ENCODE data around the gene APCDD1. TPM values are rescaled to one million over a fixed set of nuclear protein-coding genes. Genes with fewer than 3 reads are reported as not detected.

APCDD1 gene
- total and polyA plus RNA-seq, 2 of the 13 experiments (the other 11 are each of a cell fraction or from before 2014, with no cell fraction given), result 2.1 to 8.6 TPM

GRCh38 chr18:10499230-10499629 lies 44.8 kb downstream of the APCDD1 start:
- CTCF ChIA-PET (ENCODE audit: low intra/inter-chr PET ratio, low total read pairs), result no interaction called here

More at GRCh38 chr18:10499230-10499629, 44.8 kb downstream of the APCDD1 start:
- TF ChIP-seq ATF6 (CRISPR knock-in tag; conservative IDR thresholded peaks at IDR 0.05) (no peak), MNT (IDR thresholded peaks at IDR 0.05) (no peak), ZNF639 (CRISPR knock-in tag; conservative IDR thresholded peaks at IDR 0.05) (no peak), SNAPC5 (CRISPR knock-in tag; IDR thresholded peaks at IDR 0.05; ENCODE audit: borderline replicate concordance) (no peak), ZKSCAN5 (CRISPR knock-in tag; IDR thresholded peaks at IDR 0.05) (no peak), JUNB (CRISPR knock-in tag; IDR thresholded peaks at IDR 0.05; ENCODE audit: borderline replicate concordance) (no peak)
- no TSS peak for BruUV-seq (replicated peaks)
- Histone ChIP-seq H4K20me1 (ENCODE audit: insufficient read depth, low read length) (no peaks in the 10 kb centered on the region), H3K27ac (ENCODE audit: extremely low read length, insufficient read depth, low read length) (no peak overlapping the region), H3K4me2 (ENCODE audit: low read depth, low read length) (no peak overlapping the region), H3K79me2 (ENCODE audit: insufficient read depth, low read length) (no peaks in the 10 kb centered on the region), H3K36me3 (replicated peaks in 1 of 2; ENCODE audit: control insufficient read depth in 1 of 2, insufficient read depth in 2 of 2, low read length in 2 of 2) (no peaks in the 10 kb centered on the region), H2AFZ (ENCODE audit: low read length) (no peak overlapping the region), H3K4me3 (replicated peaks in 1 of 3; ENCODE audit: insufficient read depth in 1 of 3, low read depth in 2 of 3, low read length in 3 of 3) (no peak overlapping the region), H3K9me3 (ENCODE audit: low read length) (no peaks in the 10 kb centered on the region), H3K4me1 (ENCODE audit: insufficient read depth, low read length) (no peaks in the 10 kb centered on the region), H3K27me3 (ENCODE audit: control insufficient read depth in 1 of 2, insufficient read depth in 2 of 2, low read length in 2 of 2) (no peaks in the 10 kb centered on the region; a peak in 1 of 5 replicates), H3K9ac (ENCODE audit: insufficient read depth, low read depth, low read length) (no peak overlapping the region)
- FAIRE-seq, result no peak
- WGBS (ENCODE audit: low lambda C conversion rate), result 27% methylated on average over 6 of the region's 6 CpGs
- in situ Hi-C loops (cut with HindIII; ENCODE audit: extremely low pct_ligation_motif_present, low pct_unique_long_range_greater_than_20kb) (no loop called here), intact Hi-C loops (cut with micrococcal nuclease; ENCODE audit: unreplicated experiment) (no loop called here)
- POLR2A ChIA-PET, result no interaction called here
- ATAC-seq, result no peak
- no peak for DNase-seq (ENCODE audit: low spot score)

Measured in HepG2 (cell line).